GM19099 (cell line): Measurements from ENCODE around the gene OPCML.

Experiments
- POLR2A ChIP-seq: IDR thresholded peaks from 3 replicates; pipeline ENCODE4 v1.6.1; 2011; ENCODE audit warnings: low read depth; ENCODE audit not compliant: insufficient read length; ENCODE audit errors: extremely low read depth

Gene OPCML

GRCh38 chr11:133339495-133340140, 192.7 kb downstream of the OPCML start:
- no peak for TF ChIP-seq POLR2A

GRCh38 chr11:133338588-133338987, 193.7 kb downstream of the OPCML start:
- TF ChIP-seq POLR2A = no peak

- TF ChIP-seq POLR2A = no peak
Observed at GRCh38 chr11:133337951-133338418, 194.3 kb downstream of the OPCML start.

GRCh38 chr11:133337193-133337592, 195.1 kb downstream of the OPCML start:
- no peak for TF ChIP-seq POLR2A

- no peak for TF ChIP-seq POLR2A
Observed at GRCh38 chr11:133331031-133331430, 201.3 kb downstream of the OPCML start.

GRCh38 chr11:133326849-133327248, 205.5 kb downstream of the OPCML start:
- TF ChIP-seq POLR2A = no peak

- TF ChIP-seq POLR2A = no peak
Observed at GRCh38 chr11:133326332-133326731, 206.0 kb downstream of the OPCML start.

- no peak for TF ChIP-seq POLR2A
Observed at GRCh38 chr11:133325711-133326110, 206.6 kb downstream of the OPCML start.

GRCh38 chr11:133323354-133323753, 208.9 kb downstream of the OPCML start:
- TF ChIP-seq POLR2A = no peak

- TF ChIP-seq POLR2A = no peak
Observed at GRCh38 chr11:133318221-133318620, 214.1 kb downstream of the OPCML start.

- no peak for TF ChIP-seq POLR2A
Observed at GRCh38 chr11:133311230-133311629, 221.1 kb downstream of the OPCML start.

- no peak for TF ChIP-seq POLR2A
Observed at GRCh38 chr11:133306019-133306418, 226.3 kb downstream of the OPCML start.

GRCh38 chr11:133305208-133305956, 226.9 kb downstream of the OPCML start:
- TF ChIP-seq POLR2A = no peak

- no peak for TF ChIP-seq POLR2A
Observed at GRCh38 chr11:133303262-133303661, 229.0 kb downstream of the OPCML start.

GRCh38 chr11:133302056-133302455, 230.2 kb downstream of the OPCML start:
- TF ChIP-seq POLR2A = no peak

- TF ChIP-seq POLR2A = no peak
Observed at GRCh38 chr11:133300666-133301065, 231.6 kb downstream of the OPCML start.
